ENCODE results near the gene CFAP100.

Gene CFAP100

DNA sequence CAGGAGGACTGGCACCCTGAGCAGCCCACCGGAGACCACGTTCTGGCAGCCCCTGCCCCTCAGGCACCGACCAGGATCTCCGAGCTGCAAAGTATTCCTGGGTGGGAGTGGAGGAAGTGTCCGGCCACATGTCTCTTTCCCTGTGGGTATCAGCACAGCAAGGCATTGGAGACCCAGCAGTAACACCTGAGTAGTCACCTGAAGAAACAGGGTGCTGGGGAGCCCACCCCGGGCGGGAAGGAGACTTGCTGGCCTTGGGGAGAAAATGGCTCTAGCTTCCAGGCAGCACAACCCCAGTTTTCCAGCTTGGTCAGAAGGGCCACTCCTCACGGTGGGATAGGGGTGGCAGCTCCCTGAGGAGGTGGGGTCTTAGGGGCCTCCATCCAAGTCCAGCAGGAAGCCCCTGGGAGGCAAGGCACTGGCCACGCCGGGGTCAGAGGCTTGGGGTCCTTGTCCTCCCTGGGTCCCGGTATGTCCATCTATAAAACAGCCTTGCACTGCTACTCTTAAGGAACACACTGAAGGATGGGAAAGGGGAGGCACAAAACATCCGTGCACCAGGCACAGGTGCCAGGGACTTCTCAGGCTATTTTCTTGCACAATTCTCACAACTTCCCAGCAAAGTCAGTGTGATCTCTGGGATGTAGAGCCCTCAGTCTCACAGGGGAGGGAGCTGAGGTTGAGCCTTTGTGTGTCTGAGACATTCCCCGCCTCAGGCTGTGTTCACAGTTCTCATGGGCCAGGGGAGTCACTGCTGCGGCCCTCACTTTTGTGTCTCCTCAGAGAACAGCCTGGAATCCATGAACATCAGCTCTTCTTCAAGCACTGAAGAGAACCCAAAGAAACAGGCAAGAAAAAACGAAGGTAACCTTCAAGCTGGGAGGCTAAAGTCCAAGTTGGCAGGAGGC lies 11.9 kb downstream of the CFAP100 start:
- no peak for DNase-seq

DNA sequence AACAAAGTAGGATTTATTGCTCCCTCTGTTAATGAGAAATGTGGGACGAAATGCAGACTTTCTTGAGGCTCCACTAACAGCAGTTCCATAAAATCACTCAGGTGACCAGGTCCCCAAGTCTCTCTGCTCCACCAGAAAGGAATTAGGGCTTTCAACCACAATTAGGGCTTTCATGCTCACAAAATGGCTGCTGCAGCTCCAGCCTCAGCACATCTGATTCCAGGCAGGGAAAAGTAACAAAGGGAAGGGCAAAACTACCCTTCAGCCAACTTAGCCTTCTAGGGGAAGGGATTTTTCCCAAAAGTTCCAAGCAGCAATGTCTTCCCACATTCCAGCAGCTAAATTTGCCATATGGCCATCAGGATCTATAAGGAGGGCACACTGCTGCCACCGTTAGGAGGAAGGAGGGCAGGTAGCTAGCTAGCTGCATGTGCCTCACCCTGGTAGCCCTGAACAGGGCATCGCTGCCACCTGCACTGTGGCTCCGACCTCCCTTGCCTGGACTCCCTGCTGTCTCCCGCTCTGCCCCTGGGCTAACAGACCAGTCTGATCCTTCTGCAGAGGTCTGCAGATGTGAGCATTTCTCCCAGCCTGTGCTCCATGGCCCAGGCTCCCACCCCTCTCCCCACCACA lies 12.8 kb downstream of the CFAP100 start:
- no peak for DNase-seq

DNA sequence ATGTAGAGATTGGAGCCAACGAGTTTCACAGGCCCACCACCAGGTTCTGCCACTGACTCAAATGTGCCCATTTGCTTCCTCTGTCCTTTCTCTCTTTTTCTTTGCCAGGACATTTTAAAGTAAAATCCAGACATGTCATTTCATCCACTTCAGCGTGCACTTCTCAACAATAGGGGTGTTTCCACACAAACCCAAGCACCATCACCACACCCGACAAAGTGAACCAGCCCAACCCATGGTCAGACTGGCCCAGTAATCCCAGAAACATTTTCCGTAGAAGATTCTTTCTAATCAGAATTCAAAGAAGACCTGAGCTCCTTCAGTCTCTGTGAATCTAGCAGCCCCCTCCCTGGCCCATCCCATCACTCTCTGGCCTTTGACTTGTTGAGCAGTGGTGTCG lies 13.4 kb downstream of the CFAP100 start:
- DNase-seq, result no peak

DNA sequence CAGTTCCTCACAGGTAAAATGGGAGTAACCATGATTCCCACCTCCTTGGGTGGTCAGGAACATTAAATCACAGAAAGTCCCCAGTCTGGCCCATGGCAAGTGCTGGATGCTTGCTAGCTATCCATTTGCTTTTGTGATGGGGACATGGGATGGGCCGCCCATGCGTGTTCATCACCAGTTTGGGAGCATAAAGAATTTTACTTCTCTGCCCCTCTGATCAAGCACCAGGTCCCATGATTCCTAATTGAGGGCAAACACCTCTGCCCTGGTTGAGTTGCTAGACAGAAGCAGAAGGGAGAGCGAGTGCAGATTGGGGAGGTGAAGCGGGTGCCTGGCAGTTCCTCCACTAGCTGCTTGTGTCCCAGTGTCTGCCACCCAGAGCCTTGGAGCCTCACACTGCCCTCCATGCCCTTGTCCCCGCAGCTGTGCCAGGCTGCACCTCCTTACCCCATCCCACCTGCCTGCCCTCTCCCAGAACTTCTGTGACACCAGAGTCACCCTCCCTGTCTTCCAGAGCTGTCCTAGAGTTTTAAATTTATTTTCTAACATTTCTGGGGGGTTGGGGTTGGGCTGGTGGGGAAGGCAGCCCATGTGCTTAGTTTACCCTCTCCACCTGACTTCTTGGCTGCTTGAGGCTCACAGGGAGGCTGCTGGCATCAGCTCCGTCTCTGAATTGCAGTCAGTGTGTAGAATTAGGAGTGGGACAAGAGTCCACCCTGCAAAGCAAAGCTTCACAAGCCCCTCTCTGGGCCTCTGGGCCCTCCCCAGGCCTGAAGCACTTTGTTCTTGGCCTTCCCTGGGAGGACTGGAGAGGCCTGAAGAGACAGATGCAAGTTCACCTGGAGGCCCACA lies 18.4 kb downstream of the CFAP100 start:
- no peak for DNase-seq

DNA sequence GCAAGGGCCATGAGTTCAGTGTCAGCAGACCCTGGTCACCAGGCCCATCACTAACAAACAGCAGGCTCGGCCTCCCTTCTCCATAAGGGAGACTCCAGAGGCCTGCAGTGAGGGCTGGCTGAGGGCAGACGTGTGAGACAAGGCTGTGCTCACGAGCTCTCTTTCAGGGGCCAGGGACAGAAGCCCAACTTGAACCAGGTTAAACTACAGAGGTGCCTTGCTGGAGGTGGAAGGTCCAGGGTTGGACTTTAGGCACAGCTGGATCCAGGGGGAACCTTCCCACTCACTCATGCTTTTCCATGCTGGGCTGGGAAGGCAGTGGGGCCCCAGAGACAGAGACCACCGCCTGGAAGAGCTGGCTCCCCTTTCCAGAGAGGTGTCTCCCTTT lies 19.0 kb downstream of the CFAP100 start:
- no peak for DNase-seq

DNA sequence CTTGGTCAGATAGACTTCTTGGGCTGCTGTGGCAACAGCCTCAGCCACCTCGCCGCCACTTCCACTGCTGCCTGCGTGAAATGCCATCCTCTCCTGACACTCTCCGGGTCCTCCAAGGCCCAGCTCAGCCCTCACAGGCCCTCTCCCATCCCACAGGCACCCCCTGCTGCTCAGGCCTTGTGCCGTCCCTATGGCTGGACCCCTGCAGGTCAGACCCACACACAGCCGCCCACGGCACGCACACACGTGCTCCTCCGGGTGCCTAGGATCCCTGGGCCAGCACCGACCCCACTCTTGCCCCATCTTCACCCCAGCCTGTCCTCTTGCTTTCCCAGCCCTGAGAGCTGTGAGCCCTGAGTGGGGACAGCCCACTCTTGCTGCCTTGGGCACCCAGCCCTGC lies 19.7 kb downstream of the CFAP100 start:
- DNase-seq, result no peak

DNA sequence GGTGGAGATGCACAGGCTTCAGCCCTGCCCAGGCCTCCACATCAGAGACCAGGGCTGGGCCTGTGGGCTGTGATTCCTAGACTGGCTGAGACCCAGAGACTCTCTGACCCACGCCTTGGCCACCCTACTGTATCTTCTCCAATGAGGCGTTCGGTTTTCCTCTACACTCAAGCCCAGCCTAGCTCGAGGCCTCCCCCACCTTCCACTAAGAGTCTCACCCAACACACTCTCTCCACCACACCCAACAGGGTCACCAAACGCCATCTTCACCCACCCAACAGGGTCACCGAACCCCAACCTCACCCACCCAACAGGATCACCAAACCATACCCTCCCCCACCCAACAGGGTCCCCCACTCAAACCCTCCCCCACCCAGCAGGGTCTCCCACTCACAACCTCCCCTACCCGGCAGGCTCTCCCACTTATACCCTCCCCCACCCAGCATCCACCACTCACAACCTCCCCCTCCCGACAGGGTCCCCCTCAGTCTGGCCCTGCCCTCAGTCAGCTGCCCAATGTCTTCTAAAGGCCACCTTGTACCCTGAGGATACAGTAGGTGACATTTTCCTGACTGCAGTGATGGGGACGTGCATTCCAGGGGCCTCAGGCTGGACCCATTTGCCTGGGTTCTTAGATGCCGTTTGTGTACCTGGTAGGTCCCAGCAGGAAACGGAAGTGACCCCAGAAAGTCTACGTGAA lies 20.4 kb downstream of the CFAP100 start:
- no peak for DNase-seq

DNA sequence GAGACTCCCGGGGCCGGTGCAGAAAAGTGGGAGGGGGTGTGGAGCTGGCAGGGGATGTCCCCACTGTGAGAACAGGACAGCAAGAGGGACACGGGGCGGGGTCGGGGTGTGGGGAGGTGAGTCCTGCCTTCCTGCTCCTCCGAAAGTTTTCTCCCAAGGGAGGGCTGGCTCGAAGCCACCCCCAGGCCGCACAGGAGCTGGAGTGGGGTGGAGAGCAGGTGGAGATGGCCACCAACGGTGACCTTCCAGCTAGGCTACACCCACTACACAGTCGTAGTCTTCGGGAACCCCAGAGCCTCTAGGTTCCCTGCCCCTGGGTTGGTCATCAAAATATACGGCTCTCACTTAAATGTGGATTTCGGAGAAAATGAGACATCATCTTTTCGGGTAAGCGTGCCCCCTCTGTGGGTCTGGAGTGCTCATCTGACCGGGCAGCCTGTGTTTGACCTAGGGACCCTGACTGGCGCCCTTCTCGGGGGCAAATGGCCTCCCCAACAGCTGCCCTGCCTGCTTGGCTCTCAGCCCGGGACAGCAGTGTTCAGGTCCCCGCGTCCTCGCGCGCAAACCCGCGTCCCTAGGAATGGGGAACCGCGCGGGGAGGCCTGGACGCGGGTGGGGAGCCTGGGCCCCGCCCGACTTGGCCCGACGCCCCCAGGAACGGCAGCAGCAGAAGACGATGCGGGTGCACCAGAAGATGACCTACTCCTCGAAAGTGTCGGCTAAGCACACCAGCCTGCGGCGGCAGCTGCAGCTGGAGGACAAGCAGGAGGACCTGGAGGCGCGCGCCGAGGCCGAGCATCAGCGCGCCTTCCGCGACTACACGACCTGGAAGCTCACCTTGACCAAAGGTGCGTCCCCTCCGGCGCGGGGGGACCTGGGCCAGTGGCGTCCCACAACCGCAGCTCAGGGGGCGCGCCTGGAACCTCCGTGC lies 21.2 kb downstream of the CFAP100 start:
- DNase-seq, result no peak

DNA sequence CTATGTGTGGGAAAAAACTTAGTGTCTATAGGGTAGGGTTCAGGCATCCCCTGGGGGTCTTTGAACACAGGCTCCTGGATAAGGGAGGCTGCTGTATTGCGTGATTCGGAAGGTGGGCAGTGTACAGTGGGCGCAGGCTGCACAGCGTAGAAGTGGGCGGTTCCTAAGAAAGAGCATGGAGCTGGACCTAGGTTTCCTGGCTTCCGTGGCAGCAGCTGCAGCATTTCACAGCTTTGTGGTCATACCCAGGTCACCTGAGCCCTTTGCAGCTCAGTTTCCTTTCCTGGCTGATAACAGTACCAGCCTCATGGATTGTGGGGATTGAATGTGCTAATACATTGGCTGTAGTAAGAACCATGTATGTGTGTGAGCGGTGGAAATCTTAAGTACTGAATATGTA lies 22.2 kb downstream of the CFAP100 start:
- DNase-seq, result no peak

DNA sequence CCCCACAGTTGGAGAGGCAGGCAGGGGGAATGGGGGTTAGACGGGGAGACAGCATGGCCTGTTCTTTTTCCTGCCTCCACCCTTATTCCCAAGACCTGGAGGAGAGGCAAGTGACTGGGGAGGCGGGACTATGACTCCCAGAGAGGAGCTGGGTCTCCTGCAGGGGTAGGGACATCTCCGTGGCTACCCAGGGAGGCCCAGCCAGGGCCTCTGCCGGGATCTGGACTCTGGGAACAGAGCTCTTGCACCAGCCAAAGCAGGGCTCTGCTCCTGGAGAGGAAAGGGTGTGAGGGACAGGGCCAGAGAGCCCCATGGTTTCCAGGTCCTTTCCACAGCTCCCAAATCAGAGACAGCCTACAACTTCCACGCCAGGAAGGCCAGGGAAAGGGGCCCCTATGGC lies 22.8 kb downstream of the CFAP100 start:
- DNase-seq, result no peak

DNA sequence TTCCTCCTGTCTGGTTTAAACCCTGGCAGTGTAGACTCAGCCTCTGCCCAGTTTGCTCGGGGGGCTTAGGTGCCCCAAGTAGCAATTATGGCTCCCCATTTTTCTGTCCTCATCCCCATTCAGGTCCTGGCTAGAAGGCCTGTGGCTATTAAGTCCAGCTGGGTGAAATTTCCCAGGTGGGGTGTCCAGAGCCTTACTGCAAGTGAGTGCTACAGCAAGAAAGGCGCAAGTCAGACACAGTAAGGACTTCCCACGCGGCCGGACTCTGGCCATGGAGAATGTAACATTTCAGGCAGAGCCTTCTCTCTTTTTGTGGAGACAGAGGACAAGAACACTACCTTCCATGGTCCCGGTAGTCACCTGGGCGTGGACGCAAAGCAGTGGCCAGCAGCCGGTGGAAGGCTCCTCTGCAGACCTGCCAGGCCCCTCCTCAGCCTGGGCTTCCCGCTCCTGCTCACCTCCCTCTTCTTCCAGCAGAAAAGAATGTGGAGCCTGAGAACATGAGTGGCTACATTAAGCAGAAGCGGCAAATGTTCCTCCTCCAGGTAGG lies 23.3 kb downstream of the CFAP100 start:
- no peak for DNase-seq

DNA sequence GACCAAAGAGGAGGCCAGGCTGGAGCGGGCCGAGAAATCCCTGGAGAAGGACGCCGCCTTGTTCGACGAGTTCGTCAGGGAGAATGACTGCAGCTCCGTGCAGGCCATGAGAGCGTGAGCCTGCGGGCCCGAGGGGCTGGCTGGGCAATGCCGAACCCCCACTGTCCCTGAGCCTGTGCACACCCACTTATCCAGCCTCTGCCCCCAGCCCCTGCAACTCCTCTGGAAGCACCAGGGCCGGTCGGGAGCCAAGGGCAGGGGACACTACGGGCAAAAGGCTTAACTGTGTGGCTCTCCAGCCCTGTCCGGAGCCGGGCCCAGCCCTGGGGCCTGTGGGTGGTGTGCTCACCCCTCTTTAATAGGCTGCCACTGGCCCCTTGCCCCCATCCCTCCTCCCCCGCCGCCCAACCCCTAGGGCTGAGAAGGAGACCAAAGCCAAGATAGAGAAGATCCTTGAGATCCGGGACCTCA lies 24.0 kb downstream of the CFAP100 start:
- no peak for DNase-seq

DNA sequence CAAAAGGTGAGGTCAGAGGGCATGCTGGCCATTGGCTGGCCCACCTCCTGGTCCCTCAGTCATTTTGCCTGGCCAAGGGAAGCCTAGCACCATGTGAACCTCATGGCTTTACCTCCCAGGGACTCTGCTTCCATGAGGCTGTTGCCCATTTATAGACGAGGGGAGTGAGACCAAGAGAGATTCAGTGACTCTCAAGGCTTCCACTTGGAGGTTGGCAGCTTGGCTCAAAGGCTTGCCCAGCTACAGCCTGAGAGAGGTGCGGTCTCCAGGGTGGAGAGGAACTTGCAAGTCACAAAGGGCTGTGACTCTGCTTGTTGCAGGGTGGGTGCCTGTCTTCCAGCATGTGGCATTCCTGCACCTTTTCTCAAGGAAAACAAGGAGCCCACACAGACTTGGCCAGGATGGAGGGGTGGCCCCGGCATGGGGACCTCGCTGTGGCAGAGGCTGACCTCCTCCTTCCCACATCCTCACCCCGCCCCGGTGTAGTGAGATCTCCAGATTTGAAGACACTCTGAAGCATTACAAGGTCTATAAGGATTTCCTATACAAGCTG lies 24.5 kb downstream of the CFAP100 start:
- DNase-seq, result no peak

DNA sequence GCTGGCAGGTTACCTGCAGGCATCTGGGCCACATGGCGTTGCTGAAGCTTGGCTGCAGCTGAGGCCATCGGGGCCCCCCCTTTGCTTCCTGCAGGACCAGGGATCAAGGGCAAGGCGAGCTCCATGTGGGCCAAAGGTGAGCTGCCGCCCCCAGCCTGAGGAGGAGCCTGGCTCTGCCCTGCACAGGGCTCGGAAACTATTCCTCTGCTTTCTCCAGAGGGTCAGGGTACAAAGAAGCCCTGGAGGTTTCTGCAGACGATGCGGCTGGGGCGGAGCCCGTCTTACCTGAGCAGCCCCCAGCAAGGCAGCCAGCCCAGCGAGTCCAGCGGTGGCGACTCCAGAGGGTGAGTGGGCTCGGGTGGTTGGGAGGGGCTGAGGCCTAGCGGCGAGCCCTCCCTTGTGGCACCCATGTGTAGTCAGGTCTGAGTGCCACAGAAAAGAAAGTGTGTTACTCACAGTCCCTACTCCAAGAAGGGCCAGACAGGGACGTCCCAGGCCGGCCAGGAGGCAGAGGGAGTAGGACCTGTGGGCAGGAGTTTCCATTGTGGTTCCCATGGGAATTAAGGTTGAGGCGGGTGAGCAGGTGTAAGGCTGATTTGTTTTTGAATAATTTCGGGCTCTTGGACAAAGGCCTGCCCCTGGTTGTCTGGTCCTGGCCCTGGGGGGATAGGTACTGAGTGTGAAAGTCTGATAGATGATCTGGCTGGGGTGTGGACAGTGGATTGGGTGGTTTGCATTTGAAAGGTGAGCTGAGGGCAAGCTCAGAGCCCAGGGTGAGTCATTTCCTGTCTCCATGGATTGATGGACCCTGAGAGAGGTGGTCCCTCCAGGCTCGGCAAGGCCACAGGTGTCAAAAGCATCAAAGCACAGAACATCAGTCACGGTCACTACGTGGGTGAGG lies 25.4 kb downstream of the CFAP100 start:
- DNase-seq, result no peak

DNA sequence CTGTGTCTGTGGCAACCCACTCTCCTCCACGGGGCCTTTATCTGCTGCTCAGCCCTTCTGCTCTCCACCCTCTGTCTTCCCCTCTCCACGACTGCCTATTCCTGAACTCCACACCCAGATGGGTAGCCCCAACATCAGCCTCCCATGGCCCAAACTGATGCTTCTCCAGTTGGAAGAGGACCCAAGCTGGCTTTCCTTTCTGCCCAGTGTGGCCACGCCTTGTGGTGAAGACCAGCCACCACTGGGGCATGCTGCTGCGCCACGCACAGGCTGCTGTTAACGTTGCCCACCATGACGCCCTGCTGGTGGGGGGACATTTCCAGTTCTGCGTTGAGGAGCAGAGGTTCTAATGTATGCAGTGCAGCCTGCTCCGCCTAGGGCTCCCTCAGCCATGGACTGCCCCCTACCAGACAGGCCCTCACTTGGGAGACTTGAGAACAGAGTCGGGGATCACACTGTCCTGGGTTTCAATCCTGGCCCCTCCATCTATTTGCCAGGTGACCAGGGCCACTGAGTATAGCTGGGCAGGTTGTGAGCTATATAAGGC lies 26.9 kb downstream of the CFAP100 start:
- no peak for DNase-seq

DNA sequence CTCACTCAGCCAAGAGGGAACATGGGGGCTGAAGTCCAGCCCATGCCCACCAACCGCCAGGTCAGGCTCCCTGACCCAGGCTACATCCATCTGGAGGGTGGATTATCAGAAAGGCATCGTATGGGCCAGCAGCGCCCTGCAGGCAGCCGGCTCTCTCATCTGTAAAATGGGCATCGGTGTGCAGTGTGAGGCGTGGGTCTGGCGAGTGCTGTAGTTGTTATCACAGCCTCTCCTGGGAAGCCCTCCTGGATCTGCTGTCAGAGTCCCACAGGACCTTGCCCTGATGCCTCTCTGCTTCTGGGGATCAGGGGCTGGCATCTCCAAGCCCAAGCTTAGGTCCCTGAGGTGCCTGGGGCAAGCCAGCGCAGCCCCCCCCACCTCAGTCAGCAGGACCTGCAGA lies 27.4 kb downstream of the CFAP100 start:
- no peak for DNase-seq

DNA sequence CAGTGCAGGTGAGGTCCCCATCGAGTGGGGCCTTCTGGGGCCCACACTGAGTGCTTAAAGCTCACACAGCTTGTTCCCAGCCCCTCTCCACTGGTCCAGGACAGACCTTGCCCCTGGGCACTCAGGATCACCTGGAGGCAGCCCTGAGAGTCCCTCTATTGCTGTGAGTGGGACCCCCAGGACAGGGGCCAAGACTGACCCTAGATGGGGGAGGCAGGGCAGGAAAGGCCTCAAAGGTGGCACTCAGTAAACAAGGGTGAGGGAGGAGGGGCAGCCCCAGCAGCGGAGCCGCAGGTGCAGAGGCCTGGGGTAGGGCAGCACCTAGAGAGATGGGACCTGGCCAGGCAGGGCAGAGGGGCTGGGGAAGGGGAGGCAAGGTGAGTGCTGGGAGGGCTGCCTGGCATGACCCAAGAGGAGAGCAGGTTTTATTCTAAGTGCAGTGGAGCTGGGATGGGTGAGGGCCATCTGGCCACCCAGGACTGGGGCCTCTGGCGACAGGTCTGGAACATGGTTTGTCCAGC lies 27.9 kb downstream of the CFAP100 start:
- DNase-seq, result no peak

DNA sequence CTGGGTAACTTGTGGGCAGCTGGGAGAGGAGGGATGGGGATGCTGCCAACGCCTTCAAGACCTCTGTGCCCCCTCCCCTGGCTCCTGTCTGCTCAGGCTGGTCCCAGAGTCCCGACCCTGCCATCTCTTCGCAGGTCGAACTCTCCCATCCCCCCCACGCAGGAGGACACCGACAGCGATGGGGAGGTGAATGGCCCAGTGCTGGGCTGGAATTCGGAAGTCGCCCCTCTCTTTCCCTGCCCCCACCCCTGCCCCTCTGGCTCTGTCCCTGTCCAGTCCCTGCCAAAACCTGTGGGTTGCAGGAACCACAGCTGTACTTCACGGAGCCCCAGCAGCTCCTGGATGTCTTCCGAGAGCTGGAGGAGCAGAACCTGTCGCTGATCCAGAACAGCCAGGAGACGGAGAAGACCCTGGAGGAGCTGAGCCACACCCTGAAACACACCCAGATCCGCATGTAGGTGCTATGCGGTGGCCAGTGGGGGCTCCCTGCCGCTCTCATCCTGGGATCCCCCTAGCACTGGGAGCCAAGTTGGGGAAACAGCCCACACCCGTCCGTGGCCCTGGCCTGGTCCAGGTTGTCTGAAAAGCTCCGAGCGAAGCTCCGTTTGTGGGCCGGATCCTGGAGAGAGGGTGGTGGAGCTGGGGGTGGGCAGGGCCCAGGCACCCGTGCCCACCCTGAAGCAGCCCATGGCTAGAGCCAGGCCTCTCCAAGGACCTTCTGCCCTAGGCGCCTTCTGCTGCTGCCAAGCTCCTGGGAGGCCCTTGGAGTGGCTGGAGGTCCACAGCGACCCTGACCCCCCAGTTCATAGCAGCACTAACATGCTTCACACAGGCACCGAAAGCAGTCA lies 28.7 kb downstream of the CFAP100 start:
- DNase-seq, result no peak

Data from NCI-H1417 treated with DMSO at 0.1 percent for 48 hours (cell line).